OCI-LY7 (cell line): ENCODE data around the gene FGD5. TPM values are rescaled to one million over a fixed set of nuclear protein-coding genes. Genes with fewer than 3 reads are reported as not detected.

Experiments used
- BruUV-seq: library from RNA; stranded (reverse); fragments of 400-500 nt; replicated peaks from 2 replicates; lab custom pipeline; 2021; lab: Mats Ljungman, UMichigan
- CTCF ChIA-PET: fragments of 300-600 bp; sonication (Branson Sonifier 250); formaldehyde crosslinking; loops from one replicate; lab custom pipeline; 2022; ENCODE audit warnings: antibody characterized with exemption; ENCODE audit not compliant: unreplicated experiment; lab: Charles Lee
- POLR2A ChIA-PET: fragments of 300-600 bp; sonication (Branson Sonifier 250); formaldehyde crosslinking; loops from one replicate; lab custom pipeline; 2022; ENCODE audit warnings: antibody characterized with exemption; lab: Charles Lee
- DNase-seq: peaks from one replicate; pipeline ENCODE4 v3.0.0-alpha.2; 2015; ENCODE audit warnings: low spot score
- H2AFZ ChIP-seq: fragments of 200-600 bp; sonication (generic), shearing (Covaris generic); 2 replicates; pipeline ENCODE4 v1.6.1; 2014; ENCODE audit warnings: mild to moderate bottlenecking, antibody characterized with exemption, low read length, moderate library complexity
- H3K27ac ChIP-seq: fragments of 200-600 bp; sonication (generic); 2 replicates; pipeline ENCODE4 v1.5.1; 2014; ENCODE audit warnings: mixed run types, low read depth, mild to moderate bottlenecking, moderate library complexity, low read length, inconsistent platforms; ENCODE audit not compliant: poor library complexity, severe bottlenecking
- H3K36me3 ChIP-seq: fragments of 200-600 bp; sonication (generic); 2 replicates; pipeline ENCODE4 v1.6.1; 2014; ENCODE audit warnings: mild to moderate bottlenecking, antibody characterized with exemption, low read length, moderate library complexity, mixed read lengths; ENCODE audit not compliant: insufficient read depth
- H3K4me1 ChIP-seq: fragments of 200-600 bp; sonication (generic); 2 replicates; pipeline ENCODE4 v1.5.1; 2014; ENCODE audit warnings: mild to moderate bottlenecking, low read length; ENCODE audit not compliant: insufficient read depth, poor library complexity, severe bottlenecking
- H3K4me2 ChIP-seq: fragments of 200-600 bp; sonication (generic); 2 replicates; pipeline ENCODE4 v1.6.1; 2014; ENCODE audit warnings: mild to moderate bottlenecking, low read length
- H3K4me3 ChIP-seq: fragments of 200-600 bp; sonication (generic); 2 replicates; pipeline ENCODE4 v1.5.1; 2014; ENCODE audit warnings: mild to moderate bottlenecking, low read depth, low read length; ENCODE audit not compliant: poor library complexity, severe bottlenecking
- H3K79me2 ChIP-seq: fragments of 200-600 bp; sonication (generic); 2 replicates; pipeline ENCODE4 v1.6.1; 2016; ENCODE audit warnings: low read depth, mild to moderate bottlenecking, low read length, moderate library complexity, mixed read lengths; ENCODE audit not compliant: insufficient read depth
- H3K9me2 ChIP-seq: fragments of 200-600 bp; sonication (generic); 2 replicates; pipeline ENCODE4 v1.6.1; 2016; ENCODE audit warnings: mild to moderate bottlenecking, low read length, mixed read lengths; ENCODE audit not compliant: insufficient read depth
- H3K9me3 ChIP-seq: fragments of 200-600 bp; sonication (generic); 2 replicates; pipeline ENCODE4 v1.6.1; 2014; ENCODE audit warnings: mild to moderate bottlenecking, mixed run types, low read length, mixed read lengths
- H4K20me1 ChIP-seq: fragments of 200-600 bp; sonication (generic); 2 replicates; pipeline ENCODE4 v1.6.1; 2014; ENCODE audit warnings: mild to moderate bottlenecking, antibody characterized with exemption, low read length, moderate library complexity, mixed read lengths; ENCODE audit not compliant: insufficient read depth
- CTCF ChIP-seq: fragments of 200-600 bp; sonication (generic); conservative IDR thresholded peaks from 2 replicates; pipeline ENCODE4 v1.5.1; 2014; ENCODE audit warnings: mild to moderate bottlenecking, antibody characterized with exemption, low read length, moderate library complexity, mixed read lengths
- EZH2phosphoT487 ChIP-seq: fragments of 200-600 bp; sonication (generic); IDR thresholded peaks from 2 replicates; pipeline ENCODE4 v1.6.1; 2018; ENCODE audit warnings: low read depth, borderline replicate concordance, mild to moderate bottlenecking, mixed run types, antibody characterized with exemption, low read length, moderate library complexity, mixed read lengths
- intact Hi-C: fragments of 100-400 bp; cut with micrococcal nuclease; formaldehyde crosslinking; loops from one replicate; pipeline ENCODE4 v1.10.0; 2022; ENCODE audit not compliant: unreplicated experiment
- total RNA-seq, 2 experiments: library from RNA; depleted of rRNA in 1 of 2; stranded (reverse); fragments of >200 nt in 1 of 2; shearing (Covaris generic) in 1 of 2; gene quantifications; 2 replicates each; pipeline ENCODE4 v1.2.3, GENCODE V29; 2014 to 2022

FGD5 gene
- total RNA-seq, 2 experiments from 2014 or later, result 0.09 to 0.21 TPM

GRCh38 chr3:14821151-14821550, 2.4 kb downstream of the FGD5 start:
- Histone ChIP-seq H4K20me1 (no peaks in the 10 kb centered on the region), H2AFZ (no peak overlapping the region), H3K4me1 (no peaks in the 10 kb centered on the region), H3K9me3 (no peaks in the 10 kb centered on the region), H3K9me2 (no peaks in the 10 kb centered on the region), H3K79me2 (no peaks in the 10 kb centered on the region), H3K27ac (no peak overlapping the region), H3K4me3 (no peak overlapping the region), H3K36me3 (no peaks in the 10 kb centered on the region), H3K4me2 (no peak overlapping the region)
- intact Hi-C loops, result no loop called here
- ChIA-PET POLR2A (no interaction called here), CTCF (no interaction called here)
- BruUV-seq, result no TSS peak
- DNase-seq, result no peak
- TF ChIP-seq CTCF, result no peak
- TF ChIP-seq EZH2phosphoT487, result no peak

GRCh38 chr3:14822134-14822533, 3.4 kb downstream of the FGD5 start:
- Histone ChIP-seq H4K20me1 (no peaks in the 10 kb centered on the region), H3K27ac (no peak overlapping the region), H3K9me3 (no peaks in the 10 kb centered on the region), H3K4me3 (no peak overlapping the region), H3K79me2 (no peaks in the 10 kb centered on the region), H2AFZ (no peak overlapping the region), H3K36me3 (no peaks in the 10 kb centered on the region), H3K9me2 (no peaks in the 10 kb centered on the region), H3K4me2 (no peak overlapping the region), H3K4me1 (no peaks in the 10 kb centered on the region)
- CTCF ChIA-PET, result no interaction called here
- POLR2A ChIA-PET, result interaction anchor here (1.7 kb wide), 1 partner anchor 10 kb away, joined by 3 read pairs; no protein-coding TSS in a partner anchor
- intact Hi-C loops, result no loop called here
- BruUV-seq, result no TSS peak
- no peak for TF ChIP-seq EZH2phosphoT487
- TF ChIP-seq CTCF, result no peak
- DNase-seq, result no peak

- intact Hi-C loops, result no loop called here
- no peaks in the 10 kb centered on the region for H4K20me1 ChIP-seq
- H3K9me3 ChIP-seq, result no peaks in the 10 kb centered on the region
- H3K27ac ChIP-seq, result no peak overlapping the region
- DNase-seq, result no peak
- no peak overlapping the region for H3K4me2 ChIP-seq
- BruUV-seq, result no TSS peak
- no peaks in the 10 kb centered on the region for H3K36me3 ChIP-seq
- TF ChIP-seq CTCF (no peak), EZH2phosphoT487 (no peak)
- CTCF ChIA-PET, result no interaction called here
- no peaks in the 10 kb centered on the region for H3K79me2 ChIP-seq
- H3K4me1 ChIP-seq, result no peaks in the 10 kb centered on the region
- H3K9me2 ChIP-seq, result no peaks in the 10 kb centered on the region
- H3K4me3 ChIP-seq, result no peak overlapping the region
- no peak overlapping the region for H2AFZ ChIP-seq
- POLR2A ChIA-PET, result interaction anchor here (1.7 kb wide), 1 partner anchor 10 kb away, joined by 3 read pairs; no protein-coding TSS in a partner anchor
These were observed 4.1 kb downstream of the FGD5 start for GRCh38 chr3:14822670-14823390.
